Keratinocyte (primary cell): Measurements from ENCODE around the gene PTPN18. TPM values are rescaled to one million over a fixed set of nuclear protein-coding genes. Genes with fewer than 3 reads are reported as not detected.

Experiments used
- DNase-seq: peaks from one replicate; pipeline ENCODE4 v3.0.0-alpha.2; 2011; ENCODE audit warnings: low read depth, missing footprints, low spot score
- FAIRE-seq: peaks from 2 replicates; lab custom pipeline; 2011; peaks lifted over from hg19 to GRCh38; lab: Jason Lieb, UNC
- H2AFZ ChIP-seq: 2 replicates; pipeline ENCODE4 v1.6.0; 2012; ENCODE audit warnings: low read length, control low read depth, inconsistent platforms; ENCODE audit not compliant: control insufficient read depth
- H3K27ac ChIP-seq: 2 replicates; pipeline ENCODE4 v1.5.1; 2011; ENCODE audit warnings: low read length; ENCODE audit not compliant: control insufficient read depth, insufficient read depth
- H3K27me3 ChIP-seq: 3 replicates; pipeline ENCODE4 v1.6.0; 2011; ENCODE audit warnings: low read length; ENCODE audit not compliant: control insufficient read depth, insufficient read depth; ENCODE audit errors: extremely low read depth
- H3K36me3 ChIP-seq, 2 experiments: 2 replicates in 1 of 2; 3 replicates in 1 of 2; pipeline ENCODE4 v1.5.1; 2011; ENCODE audit warnings: low read length in 2 of 2, mild to moderate bottlenecking in 1 of 2; ENCODE audit not compliant: control insufficient read depth in 2 of 2, insufficient read depth in 2 of 2; ENCODE audit errors: extremely low read depth in 1 of 2
- H3K4me1 ChIP-seq: 3 replicates; pipeline ENCODE4 v1.5.1; 2011; ENCODE audit warnings: low read length; ENCODE audit not compliant: control insufficient read depth, insufficient read depth; ENCODE audit errors: extremely low read depth
- H3K4me2 ChIP-seq: 3 replicates; pipeline ENCODE4 v1.6.0; 2011; ENCODE audit warnings: low read depth, low read length; ENCODE audit not compliant: control insufficient read depth, insufficient read depth; ENCODE audit errors: extremely low read depth
- H3K4me3 ChIP-seq, 3 experiments: fragments of 200-600 bp in 1 of 3; sonication (generic) in 1 of 3; 2 replicates in 2 of 3; 3 replicates in 1 of 3; pipeline ENCODE4 v1.5.1; 2011 to 2016; ENCODE audit warnings: low read length in 3 of 3, mild to moderate bottlenecking in 3 of 3, control low read depth in 2 of 3, inconsistent platforms in 1 of 3, low read depth in 1 of 3, mixed read lengths in 1 of 3, mixed run types in 1 of 3, moderate library complexity in 1 of 3; ENCODE audit not compliant: control insufficient read depth in 2 of 3, insufficient read depth in 2 of 3; ENCODE audit errors: extremely low read depth in 1 of 3
- H3K79me2 ChIP-seq: 2 replicates; pipeline ENCODE4 v1.6.0; 2012; ENCODE audit warnings: low read length; ENCODE audit not compliant: control insufficient read depth, insufficient read depth
- H3K9ac ChIP-seq: 3 replicates; pipeline ENCODE4 v1.6.0; 2011; ENCODE audit warnings: low read length; ENCODE audit not compliant: control insufficient read depth, insufficient read depth; ENCODE audit errors: extremely low read depth
- H3K9me1 ChIP-seq: 3 replicates; pipeline ENCODE4 v1.6.0; 2011; ENCODE audit warnings: low read length; ENCODE audit not compliant: control insufficient read depth, insufficient read depth; ENCODE audit errors: extremely low read depth
- H3K9me3 ChIP-seq: 2 replicates; pipeline ENCODE4 v1.5.1; 2012; ENCODE audit warnings: low read depth, low read length; ENCODE audit not compliant: control insufficient read depth
- H4K20me1 ChIP-seq: 3 replicates; pipeline ENCODE4 v1.6.0; 2011; ENCODE audit warnings: low read length; ENCODE audit not compliant: control insufficient read depth, insufficient read depth; ENCODE audit errors: extremely low read depth
- CTCF ChIP-seq, 3 experiments: IDR thresholded peaks in 1 of 3; conservative IDR thresholded peaks in 1 of 3; optimal IDR thresholded peaks in 1 of 3; 2 replicates in 2 of 3; 3 replicates in 1 of 3; pipeline versions ENCODE3 to v1.5.1; 2011; ENCODE audit warnings: low read length in 3 of 3, mild to moderate bottlenecking in 3 of 3, moderate library complexity in 2 of 3, control low read depth in 1 of 3, inconsistent platforms in 1 of 3; ENCODE audit not compliant: insufficient read depth in 2 of 3; ENCODE audit errors: extremely low read depth in 1 of 3
- EZH2 ChIP-seq: IDR thresholded peaks from one replicate; pipeline ENCODE4 v1.6.1; 2012; ENCODE audit warnings: inconsistent platforms, mild to moderate bottlenecking, low read length, moderate library complexity
- dilution Hi-C: fragments of 300-500 bp; cut with MboI; formaldehyde crosslinking; loops from one replicate; pipeline ENCODE4 v1.7.0; 2020; ENCODE audit warnings: low sequenced_read_pairs; ENCODE audit not compliant: extremely low pct_ligation_motif_present
- polyA plus RNA-seq, 5 experiments: library from polyadenylated mRNA; depleted of rRNA in 3 of 5; stranded (reverse) in 3 of 5; stranded (forward) in 1 of 5; unstranded in 1 of 5; fragments of >200 nt; gene quantifications; 1 replicate in 1 of 5; 2 replicates in 3 of 5; 3 replicates in 1 of 5; pipeline versions ENCODE4 v1.2.1 to v1.2.3, GENCODE V29; 2011 to 2012; ENCODE audit warnings: missing spikeins in 2 of 5, low read depth in 1 of 5, low replicate concordance in 1 of 5

Gene PTPN18
- polyA plus RNA-seq, 1 donor (not counting 4 experiments of a cell fraction or from before 2014, with no cell fraction given) = 9.6 TPM

GRCh38 chr2:130381145-130381544, 25.3 kb downstream of the PTPN18 start:
- Histone ChIP-seq H3K9me3 (no peaks in the 10 kb centered on the region), H3K27me3 (no peaks in the 10 kb centered on the region), H2AFZ (no peak overlapping the region), H3K9me1 (no peaks in the 10 kb centered on the region), H3K9ac (no peak overlapping the region), H3K4me3 (no peak overlapping the region), H3K4me1 (no peaks in the 10 kb centered on the region), H3K36me3 (no peaks in the 10 kb centered on the region), H4K20me1 (no peaks in the 10 kb centered on the region), H3K27ac (no peak overlapping the region), H3K79me2 (no peaks in the 10 kb centered on the region), H3K4me2 (no peak overlapping the region)
- TF ChIP-seq EZH2 (no peak), CTCF (optimal IDR thresholded peaks at IDR 0.05 in 1 of 3, IDR thresholded peaks at IDR 0.05 in 1 of 3, conservative IDR thresholded peaks at IDR 0.05 in 1 of 3; ENCODE audit: extremely low read depth in 1 of 3, insufficient read depth in 2 of 3, low read length in 3 of 3) (no peak)
- DNase-seq (no peak), FAIRE-seq (no peak)
- dilution Hi-C loops = no loop called here

- no peak overlapping the region for H3K4me2 ChIP-seq
- H3K4me1 ChIP-seq = no peaks in the 10 kb centered on the region
- H3K9me3 ChIP-seq = no peaks in the 10 kb centered on the region
- no peak overlapping the region for H2AFZ ChIP-seq
- no peak for TF ChIP-seq CTCF (optimal IDR thresholded peaks at IDR 0.05 in 1 of 3, IDR thresholded peaks at IDR 0.05 in 1 of 3, conservative IDR thresholded peaks at IDR 0.05 in 1 of 3; ENCODE audit: extremely low read depth in 1 of 3, insufficient read depth in 2 of 3, low read length in 3 of 3)
- TF ChIP-seq EZH2 = no peak
- no peaks in the 10 kb centered on the region for H4K20me1 ChIP-seq
- no peak overlapping the region for H3K9ac ChIP-seq
- no peaks in the 10 kb centered on the region for H3K9me1 ChIP-seq
- DNase-seq (no peak), FAIRE-seq (no peak)
- H3K27me3 ChIP-seq = no peaks in the 10 kb centered on the region
- dilution Hi-C loops = no loop called here
- no peaks in the 10 kb centered on the region for H3K79me2 ChIP-seq
- no peak overlapping the region for H3K4me3 ChIP-seq
- H3K27ac ChIP-seq = no peak overlapping the region
- no peaks in the 10 kb centered on the region for H3K36me3 ChIP-seq
These were observed 25.8 kb downstream of the PTPN18 start for GRCh38 chr2:130381619-130382018.
